SK-N-SH (cell line): ENCODE measurements around the gene LEPR. TPM values are rescaled to one million over a fixed set of nuclear protein-coding genes. Genes with fewer than 3 reads are reported as not detected.

Experiments used
- CTCF ChIA-PET: fragments of 300-600, 350-600 bp; formaldehyde crosslinking; extraction: SDS; loops from one replicate; lab custom pipeline; 2021; lab: Yijun Ruan, JAX
- POLR2A ChIA-PET: fragments of 350-600 bp; sonication (Branson Sonifier 250); formaldehyde crosslinking; extraction: SDS; loops from one replicate; lab custom pipeline; 2020; ENCODE audit warnings: antibody characterized with exemption, inconsistent platforms; lab: Yijun Ruan, JAX
- DNase-seq: peaks from one replicate; pipeline ENCODE4 v3.0.0; 2012
- H2AFZ ChIP-seq: fragments of 200-600 bp; sonication (generic); 2 replicates; pipeline ENCODE4 v1.8.1; 2016; ENCODE audit warnings: antibody characterized with exemption, mild to moderate bottlenecking, low read depth
- H3F3A ChIP-seq: fragments of 200-600 bp; sonication (generic); replicated peaks from 2 replicates; pipeline ENCODE3; 2016; ENCODE audit warnings: antibody characterized with exemption, mild to moderate bottlenecking; ENCODE audit not compliant: insufficient read depth
- H3K27ac ChIP-seq, 2 experiments: fragments of 200-500 bp in 1 of 2; fragments of 200-600 bp in 1 of 2; sonication (Bioruptor generic) in 1 of 2; sonication (generic), shearing (Covaris generic) in 1 of 2; 2 replicates each; pipeline versions ENCODE4 v1.5.1 to v1.6.1; 2014 to 2016; ENCODE audit warnings: low read depth in 2 of 2, inconsistent platforms in 1 of 2, low read length in 1 of 2, mild to moderate bottlenecking in 1 of 2, mixed read lengths in 1 of 2
- H3K27me3 ChIP-seq: fragments of 200-600 bp; sonication (generic), shearing (Covaris generic); 2 replicates; pipeline ENCODE4 v1.6.1; 2016; ENCODE audit warnings: mixed run types; ENCODE audit not compliant: insufficient read depth
- H3K36me3 ChIP-seq, 2 experiments: fragments of 200-500 bp in 1 of 2; fragments of 200-600 bp in 1 of 2; sonication (Bioruptor generic) in 1 of 2; sonication (generic) in 1 of 2; replicated peaks in 1 of 2; 2 replicates each; pipeline versions ENCODE3 to v1.5.1; 2014 to 2016; ENCODE audit warnings: low read length in 1 of 2, mild to moderate bottlenecking in 1 of 2; ENCODE audit not compliant: insufficient read depth in 2 of 2, control insufficient read depth in 1 of 2
- H3K4me1 ChIP-seq, 2 experiments: fragments of 200-500 bp in 1 of 2; fragments of 200-600 bp in 1 of 2; sonication (Bioruptor generic) in 1 of 2; sonication (generic), shearing (Covaris generic) in 1 of 2; 2 replicates each; pipeline versions ENCODE4 v1.5.1 to v1.6.1; 2014 to 2016; ENCODE audit warnings: low read depth in 1 of 2, low read length in 1 of 2, mixed run types in 1 of 2; ENCODE audit not compliant: insufficient read depth in 2 of 2, control insufficient read depth in 1 of 2
- H3K4me2 ChIP-seq: fragments of 200-600 bp; sonication (generic), shearing (Covaris generic); 2 replicates; pipeline ENCODE4 v1.6.1; 2017; ENCODE audit warnings: mixed run types
- H3K4me3 ChIP-seq, 2 experiments: fragments of 200-500 bp in 1 of 2; fragments of 200-600 bp in 1 of 2; sonication (Bioruptor generic) in 1 of 2; sonication (generic), shearing (Covaris generic) in 1 of 2; 2 replicates each; pipeline versions ENCODE4 v1.5.1 to v1.8.1; 2014 to 2016; ENCODE audit warnings: low read depth in 2 of 2, inconsistent platforms in 1 of 2, low read length in 1 of 2, mild to moderate bottlenecking in 1 of 2, mixed read lengths in 1 of 2, moderate library complexity in 1 of 2
- H3K79me2 ChIP-seq: fragments of 200-600 bp; sonication (generic); 2 replicates; pipeline ENCODE4 v1.8.1; 2017; ENCODE audit warnings: mild to moderate bottlenecking; ENCODE audit not compliant: insufficient read depth
- H3K9ac ChIP-seq: fragments of 200-600 bp; sonication (generic); 2 replicates; pipeline ENCODE4 v1.6.1; 2017; ENCODE audit warnings: mixed run types
- H3K9me2 ChIP-seq: fragments of 200-600 bp; sonication (generic); 2 replicates; pipeline ENCODE4 v1.6.1; 2017; ENCODE audit warnings: mixed run types
- H3K9me3 ChIP-seq: fragments of 200-600 bp; sonication (generic); 2 replicates; pipeline ENCODE4 v1.6.1; 2017; ENCODE audit warnings: mixed run types, mild to moderate bottlenecking, moderate library complexity
- H4K20me1 ChIP-seq: fragments of 200-600 bp; sonication (generic); 2 replicates; pipeline ENCODE4 v1.6.1; 2017; ENCODE audit warnings: mild to moderate bottlenecking, mixed run types; ENCODE audit not compliant: insufficient read depth
- CTCF ChIP-seq: fragments of 200-600 bp; sonication (generic); IDR thresholded peaks from 2 replicates; pipeline ENCODE4 v1.6.1; 2017; ENCODE audit warnings: antibody characterized with exemption, mild to moderate bottlenecking, moderate library complexity
- ELF1 ChIP-seq: IDR thresholded peaks from 2 replicates; pipeline ENCODE4 v1.4.0; 2012
- EZH2phosphoT487 ChIP-seq: fragments of 200-600 bp; sonication (generic); IDR thresholded peaks from 2 replicates; pipeline ENCODE4 v1.6.1; 2017; ENCODE audit warnings: low read depth, mixed run types, mild to moderate bottlenecking, antibody characterized with exemption, moderate library complexity, borderline replicate concordance
- GABPA ChIP-seq: IDR thresholded peaks from 2 replicates; pipeline ENCODE4 v1.4.0; 2012; ENCODE audit warnings: low read depth, mild to moderate bottlenecking
- GATA2 ChIP-seq: sonication (generic); formaldehyde crosslinking; IDR thresholded peaks from 2 replicates; pipeline ENCODE4 v1.5.0; 2020; ENCODE audit warnings: mild to moderate bottlenecking, missing genetic modification reagents
- JUND ChIP-seq: IDR thresholded peaks from 2 replicates; pipeline ENCODE4 v1.4.0; 2012
- MAX ChIP-seq: IDR thresholded peaks from 2 replicates; pipeline ENCODE4 v1.4.0; 2012; ENCODE audit warnings: low read depth
- MEF2A ChIP-seq: IDR thresholded peaks from 2 replicates; pipeline ENCODE4 v1.4.0; 2012; ENCODE audit warnings: low read depth, borderline replicate concordance
- NFIC ChIP-seq: IDR thresholded peaks from 2 replicates; pipeline ENCODE4 v1.4.0; 2012; ENCODE audit warnings: borderline replicate concordance
- NRF1 ChIP-seq: IDR thresholded peaks from 2 replicates; pipeline ENCODE4 v1.6.1; 2012; ENCODE audit warnings: low read depth, mild to moderate bottlenecking, low read length
- POLR2AphosphoS5 ChIP-seq: IDR thresholded peaks from 2 replicates; pipeline ENCODE4 v1.6.1; 2012; ENCODE audit warnings: low read depth, low read length
- RAD21 ChIP-seq: IDR thresholded peaks from 2 replicates; pipeline ENCODE4 v1.6.1; 2012; ENCODE audit warnings: mild to moderate bottlenecking, low read length
- SIN3A ChIP-seq: IDR thresholded peaks from 2 replicates; pipeline ENCODE4 v1.6.1; 2012; ENCODE audit warnings: low read depth, mild to moderate bottlenecking, low read length, moderate library complexity, borderline replicate concordance
- TAF1 ChIP-seq: IDR thresholded peaks from 2 replicates; pipeline ENCODE4 v1.6.1; 2012; ENCODE audit warnings: low read depth, mild to moderate bottlenecking, low read length, moderate library complexity, borderline replicate concordance
- YY1 ChIP-seq: IDR thresholded peaks from 2 replicates; pipeline ENCODE4 v1.4.0; 2012; ENCODE audit warnings: low read depth, mild to moderate bottlenecking
- WGBS: methylation state at CpG from one replicate; pipeline ENCODE4 v1.1.6; 2017; ENCODE audit warnings: low lambda C conversion rate; 5-methylcytosine and 5-hydroxymethylcytosine counted together
- polyA plus RNA-seq, 3 experiments: library from polyadenylated mRNA; depleted of rRNA; stranded (reverse); fragments of >200 nt; gene quantifications; 2 replicates each; pipeline ENCODE4 v1.2.3, GENCODE V29; 2012
- TF ChIP-seq, protein P1 (sequence below): fragments of 150-350 bp; IDR thresholded peaks from 2 replicates; pipeline ENCODE4 v1.6.1; 2017; ENCODE audit warnings: antibody characterized with exemption, low read length, low read depth, borderline replicate concordance

LEPR gene
- 2.3 and 3.2 TPM in 2 replicates for polyA plus RNA-seq (2012; rRNA removed)
- 4.3 and 5.1 TPM in 2 replicates for polyA plus RNA-seq (2012; cell fraction: cytosol; rRNA removed)
- polyA plus RNA-seq (2012; cell fraction: nucleus; rRNA removed) = 1.4 and 3.0 TPM in 2 replicates

DNA sequence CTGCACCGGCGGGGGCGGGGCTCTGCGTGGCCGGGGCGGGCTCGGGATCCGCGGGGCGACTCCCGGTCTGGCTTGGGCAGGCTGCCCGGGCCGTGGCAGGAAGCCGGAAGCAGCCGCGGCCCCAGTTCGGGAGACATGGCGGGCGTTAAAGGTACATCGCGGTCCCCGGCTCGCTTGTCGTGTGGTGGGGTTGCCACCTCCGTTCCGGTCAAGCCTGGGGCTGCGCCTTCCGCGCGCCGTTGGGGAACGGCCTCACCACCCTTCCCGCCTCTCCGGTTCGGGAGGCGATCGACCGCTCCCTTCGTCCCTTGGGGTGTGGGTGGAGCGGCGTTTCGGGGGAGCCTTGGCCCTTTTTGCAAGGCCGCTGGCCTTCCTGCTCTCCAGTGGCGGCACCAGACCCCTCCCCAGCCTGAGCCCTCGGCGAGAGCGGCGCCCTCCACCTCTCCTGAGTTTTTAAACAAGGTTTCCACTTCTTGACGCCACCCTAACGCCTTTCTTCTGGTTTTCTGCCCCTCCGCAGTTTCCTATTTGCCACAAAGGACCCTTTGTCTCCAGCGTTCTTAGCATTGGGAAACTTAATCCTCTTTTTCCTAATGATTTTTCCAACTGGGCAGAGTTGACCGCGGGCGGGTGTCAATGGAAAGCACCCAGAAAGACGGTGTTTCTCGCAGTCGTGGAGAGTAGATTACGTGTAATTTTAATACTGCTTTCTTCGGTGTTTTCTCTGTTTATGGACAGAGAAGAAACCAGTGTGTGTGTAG lies at the start of gene LEPR, which contains the start of gene LEPROT:
LEPR (plus strand) TSS at position 79 of the 761 bp plus-strand sequence. CDS start 144,898 bp downstream, outside the sequence.
LEPROT (plus strand) TSS at position 79 of the 761 bp plus-strand sequence; CDS start at position 136, 57 bp downstream.
- Histone ChIP-seq H3K9me2 (no peaks in the 10 kb centered on the region), H2AFZ (peak within 1 kb of the TSS; percentile 97), H3K27ac (peak within 1 kb of the TSS; percentile 95 to 97), H3K4me2 (peak within 1 kb of the TSS; percentile 88), H3K4me1 (peaks cover 13 to 23% of the 10 kb centered on the region in 2 experiments), H3K9ac (peak within 1 kb of the TSS; percentile 92), H3K9me3 (no peaks in the 10 kb centered on the region)
- POLR2A ChIA-PET = interaction anchor here (0.6 to 1.7 kb wide), 6 partner anchors 9 to 425 kb away, joined by 3 to 9 read pairs (median 4); partner anchors contain the start of gene DNAJC6
- TF ChIP-seq ELF1 (peak; percentile 88), TAF1 (peak; percentile 72; the same call in 1 of the 2 replicates), MAX (peak; percentile 8), GABPA (peak; percentile 73), RAD21 (no peak), POLR2AphosphoS5 (peak; percentile 85), YY1 (peak; percentile 90), GATA2 (CRISPR knock-in tag) (no peak), NFIC (peak; percentile 59), MEF2A (no peak), SIN3A (peak; percentile 51; the same call in 1 of the 2 replicates)
- TF ChIP-seq, protein P1, sequence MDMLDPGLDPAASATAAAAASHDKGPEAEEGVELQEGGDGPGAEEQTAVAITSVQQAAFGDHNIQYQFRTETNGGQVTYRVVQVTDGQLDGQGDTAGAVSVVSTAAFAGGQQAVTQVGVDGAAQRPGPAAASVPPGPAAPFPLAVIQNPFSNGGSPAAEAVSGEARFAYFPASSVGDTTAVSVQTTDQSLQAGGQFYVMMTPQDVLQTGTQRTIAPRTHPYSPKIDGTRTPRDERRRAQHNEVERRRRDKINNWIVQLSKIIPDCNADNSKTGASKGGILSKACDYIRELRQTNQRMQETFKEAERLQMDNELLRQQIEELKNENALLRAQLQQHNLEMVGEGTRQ = no peak
- TF ChIP-seq, all 33 proteins: peak for 8
- H3K36me3 ChIP-seq = peaks cover 6% of the 10 kb centered on the region in 2 experiments
- CTCF ChIA-PET = interaction anchor here (0.7 to 2.4 kb wide), 4 partner anchors 10 to 184 kb away, joined by 3 to 10 read pairs (median 4); no protein-coding TSS in a partner anchor
- H3K79me2 ChIP-seq = peaks cover 48% of the 10 kb centered on the region
- peaks cover 41% of the 10 kb centered on the region for H3F3A ChIP-seq
- peak within 1 kb of the TSS; percentile 84 to 95 for H3K4me3 ChIP-seq
- no peak for DNase-seq
- H4K20me1 ChIP-seq = peaks cover 6% of the 10 kb centered on the region; the same call in 1 of the 2 replicates
- no peaks in the 10 kb centered on the region for H3K27me3 ChIP-seq
- WGBS = under 1% methylated on average over 17 of the region's 60 CpGs

DNA sequence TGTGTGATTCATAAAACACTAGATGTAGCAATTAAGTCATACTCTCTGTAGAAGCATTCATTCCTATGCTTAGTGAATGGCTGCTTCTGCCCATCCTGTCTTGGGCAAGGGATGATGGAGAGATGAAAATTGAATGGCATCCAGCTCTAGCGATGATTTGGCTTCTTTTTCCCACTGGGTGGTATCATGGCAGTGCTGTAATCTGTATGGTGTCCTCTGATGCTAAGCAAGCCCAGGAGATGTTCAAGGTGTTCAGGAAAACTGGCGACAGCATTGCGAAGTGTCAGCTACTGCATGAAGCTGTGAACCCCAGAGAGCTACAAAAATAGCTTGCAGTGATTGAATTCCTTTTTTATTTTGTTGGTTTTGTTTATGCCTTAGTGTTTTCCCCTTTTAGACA lies 48.9 kb upstream of the LEPR start:
- Histone ChIP-seq H3K4me3 (no peak overlapping the region), H3K9me3 (no peaks in the 10 kb centered on the region), H3K36me3 (peaks cover 0 to 5% of the 10 kb centered on the region in 2 experiments), H3K79me2 (no peaks in the 10 kb centered on the region), H3K4me2 (no peak overlapping the region), H4K20me1 (no peaks in the 10 kb centered on the region), H3F3A (no peaks in the 10 kb centered on the region), H3K27me3 (no peaks in the 10 kb centered on the region), H2AFZ (no peak overlapping the region), H3K9ac (no peak overlapping the region), H3K27ac (no peak overlapping the region), H3K4me1 (no peaks in the 10 kb centered on the region), H3K9me2 (no peaks in the 10 kb centered on the region)
- CTCF ChIA-PET = no interaction called here
- WGBS = 88% methylated on average over 3 of the region's 3 CpGs
- TF ChIP-seq TAF1 = no peak
- TF ChIP-seq CTCF = no peak
- TF ChIP-seq EZH2phosphoT487 = no peak
- TF ChIP-seq JUND = no peak
- no peak for TF ChIP-seq NRF1
- TF ChIP-seq, protein P1 = no peak
- TF ChIP-seq NFIC = no peak
- no peak for TF ChIP-seq MEF2A
- no peak for TF ChIP-seq RAD21
- POLR2A ChIA-PET = no interaction called here
- DNase-seq = no peak
